ENCODE measurements around the gene WDR74. TPM values are rescaled to one million over a fixed set of nuclear protein-coding genes. Genes with fewer than 3 reads are reported as not detected.
"Not testable (repeated sequence)": the region's sequence is repeated elsewhere in the genome, so short reads cannot be mapped to it uniquely, and the experiment has no call there.

Gene WDR74
- total RNA-seq, 2 donors from 2014 or later: 90.4 to 136 TPM

- ATAC-seq: peak; percentile 83 to 86
- H3K27me3 Mint-ChIP-seq: no peaks in the 10 kb centered on the region
- peaks cover 22 to 24% of the 10 kb centered on the region in 2 donors for H3K4me1 Mint-ChIP-seq (ENCODE audit: low read depth in 2 of 2)
- H3K9me3 Mint-ChIP-seq: no peaks in the 10 kb centered on the region
- peak; percentile 90 for DNase-seq (ENCODE audit: low spot score)
- H3K4me3 Mint-ChIP-seq: no peak overlapping the region
- H3K27ac Mint-ChIP-seq: no peak overlapping the region
- H3K36me3 Mint-ChIP-seq: peaks cover 5% of the 10 kb centered on the region
These were observed 2.2 kb upstream of the WDR74 start for GRCh38 chr11:62841361-62842170.

GRCh38 chr11:62840721-62841360 lies 1.5 kb upstream of the WDR74 start:
- not testable (repeated sequence) for H3K36me3 Mint-ChIP-seq, H3K9me3 Mint-ChIP-seq

GRCh38 chr11:62835336-62835735 lies 4.1 kb downstream of the WDR74 start:
- no peak overlapping the region for H3K4me3 Mint-ChIP-seq

More at GRCh38 chr11:62840721-62841360, 1.5 kb upstream of the WDR74 start:
- H3K27me3 Mint-ChIP-seq, H3K4me3 Mint-ChIP-seq, H3K27ac Mint-ChIP-seq: not testable (repeated sequence)
- DNase-seq (ENCODE audit: low spot score) (peak; percentile 96), ATAC-seq (peak; percentile 60 to 68)
- H3K4me1 Mint-ChIP-seq (ENCODE audit: low read depth in 2 of 2): peaks cover 22 to 27% of the 10 kb centered on the region in 2 donors

GRCh38 chr11:62832336-62833234 lies 6.8 kb downstream of the WDR74 start, which contains the start of gene TEX54:
Gene TEX54 (minus strand): TSS chr11:62832841.
- no peak for DNase-seq (ENCODE audit: low spot score)
- H3K27ac Mint-ChIP-seq: peak within 1 kb of the TSS; percentile 94 to 95
- peak within 1 kb of the TSS; percentile 94 for H3K4me3 Mint-ChIP-seq
- H3K4me1 Mint-ChIP-seq (ENCODE audit: low read depth in 2 of 2): peaks cover 28 to 38% of the 10 kb centered on the region in 2 donors
- no peaks in the 10 kb centered on the region for H3K27me3 Mint-ChIP-seq
- H3K9me3 Mint-ChIP-seq: no peaks in the 10 kb centered on the region
- H3K36me3 Mint-ChIP-seq: peaks cover 8% of the 10 kb centered on the region
- peak in 1 of 2 donors; percentile 6 for ATAC-seq

More at GRCh38 chr11:62835336-62835735, 4.1 kb downstream of the WDR74 start:
- Mint-ChIP-seq H3K9me3 (no peaks in the 10 kb centered on the region), H3K36me3 (peaks cover 10% of the 10 kb centered on the region), H3K27me3 (no peaks in the 10 kb centered on the region), H3K4me1 (ENCODE audit: low read depth in 2 of 2) (peaks cover 43 to 46% of the 10 kb centered on the region in 2 donors), H3K27ac (no peak overlapping the region)
- ATAC-seq (no peak), DNase-seq (ENCODE audit: low spot score) (no peak)

- peak; percentile 99 for DNase-seq (ENCODE audit: low spot score)
- H3K27me3 Mint-ChIP-seq: no peaks in the 10 kb centered on the region
- ATAC-seq: peak; percentile 96 to 98
- peaks cover 24 to 40% of the 10 kb centered on the region in 2 donors for H3K4me1 Mint-ChIP-seq (ENCODE audit: low read depth in 2 of 2)
- no peaks in the 10 kb centered on the region for H3K9me3 Mint-ChIP-seq
- peak within 1 kb of the TSS; percentile 94 to 95 for H3K27ac Mint-ChIP-seq
- peak within 1 kb of the TSS; percentile 94 for H3K4me3 Mint-ChIP-seq
- H3K36me3 Mint-ChIP-seq: peaks cover 5% of the 10 kb centered on the region
These were observed 7.7 kb downstream of the WDR74 start, which contains the start of gene STX5 for GRCh38 chr11:62831520-62832335. Gene STX5 (minus strand): TSS chr11:62832051. CDS start chr11:62831243, 808 bp downstream.

- Mint-ChIP-seq H3K4me1 (ENCODE audit: low read depth in 2 of 2) (peaks cover 24 to 35% of the 10 kb centered on the region in 2 donors), H3K27me3 (no peaks in the 10 kb centered on the region), H3K27ac (peak overlapping the region; percentile 94 to 95), H3K4me3 (peak overlapping the region; percentile 94), H3K9me3 (no peaks in the 10 kb centered on the region), H3K36me3 (peaks cover 5% of the 10 kb centered on the region)
- ATAC-seq (no peak), DNase-seq (ENCODE audit: low spot score) (no peak)
These were observed 8.4 kb downstream of the WDR74 start for GRCh38 chr11:62830904-62831519.

- not testable (repeated sequence) for H3K4me3 Mint-ChIP-seq; ATAC-seq; H3K27ac Mint-ChIP-seq; H3K9me3 Mint-ChIP-seq; H3K27me3 Mint-ChIP-seq; DNase-seq (ENCODE audit: low spot score)
- Mint-ChIP-seq H3K4me1 (ENCODE audit: low read depth in 2 of 2) (peaks cover 17 to 29% of the 10 kb centered on the region in 2 donors), H3K36me3 (peaks cover 15% of the 10 kb centered on the region)
These were observed 11.3 kb downstream of the WDR74 start for GRCh38 chr11:62828130-62828529.

GRCh38 chr11:62823677-62824076 lies 15.7 kb downstream of the WDR74 start:
- no peak for DNase-seq (ENCODE audit: low spot score)
- Mint-ChIP-seq H3K9me3 (no peaks in the 10 kb centered on the region), H3K36me3 (peaks cover 31% of the 10 kb centered on the region)

GRCh38 chr11:62817129-62817528 lies 22.3 kb downstream of the WDR74 start:
- Mint-ChIP-seq H3K36me3 (peaks cover 11% of the 10 kb centered on the region), H3K27me3 (no peaks in the 10 kb centered on the region), H3K27ac (no peak overlapping the region), H3K4me3 (no peak overlapping the region), H3K9me3 (no peaks in the 10 kb centered on the region), H3K4me1 (ENCODE audit: low read depth in 2 of 2) (peaks cover 0 to 4% of the 10 kb centered on the region in 2 donors)
- ATAC-seq: no peak
- no peak for DNase-seq (ENCODE audit: low spot score)

More at GRCh38 chr11:62823677-62824076, 15.7 kb downstream of the WDR74 start:
- Mint-ChIP-seq H3K4me1 (ENCODE audit: low read depth in 2 of 2) (peaks cover 0 to 8% of the 10 kb centered on the region in 2 donors), H3K4me3 (no peak overlapping the region), H3K27ac (peak overlapping the region in 1 of 2 donors; percentile 79), H3K27me3 (no peaks in the 10 kb centered on the region)
- ATAC-seq: no peak

GRCh38 chr11:62816557-62816956 lies 22.8 kb downstream of the WDR74 start:
- H3K4me3 Mint-ChIP-seq: no peak overlapping the region

GRCh38 chr11:62811659-62812058 lies 27.7 kb downstream of the WDR74 start:
- H3K9me3 Mint-ChIP-seq: no peaks in the 10 kb centered on the region
- H3K27me3 Mint-ChIP-seq: no peaks in the 10 kb centered on the region
- peaks cover 1 to 5% of the 10 kb centered on the region in 2 donors for H3K4me1 Mint-ChIP-seq (ENCODE audit: low read depth in 2 of 2)
- ATAC-seq (no peak), DNase-seq (ENCODE audit: low spot score) (no peak)
- no peaks in the 10 kb centered on the region for H3K36me3 Mint-ChIP-seq
- peak overlapping the region in 1 of 2 donors; percentile 7 for H3K27ac Mint-ChIP-seq
- H3K4me3 Mint-ChIP-seq: no peak overlapping the region

More at GRCh38 chr11:62816557-62816956, 22.8 kb downstream of the WDR74 start:
- no peaks in the 10 kb centered on the region for H3K27me3 Mint-ChIP-seq
- H3K4me1 Mint-ChIP-seq (ENCODE audit: low read depth in 2 of 2): peaks cover 0 to 4% of the 10 kb centered on the region in 2 donors
- no peak overlapping the region for H3K27ac Mint-ChIP-seq
- no peak for ATAC-seq
- H3K9me3 Mint-ChIP-seq: no peaks in the 10 kb centered on the region
- peaks cover 11% of the 10 kb centered on the region for H3K36me3 Mint-ChIP-seq
- DNase-seq (ENCODE audit: low spot score): no peak

GRCh38 chr11:62810748-62811147 lies 28.6 kb downstream of the WDR74 start:
- Mint-ChIP-seq H3K27me3 (no peaks in the 10 kb centered on the region), H3K4me3 (no peak overlapping the region), H3K36me3 (no peaks in the 10 kb centered on the region), H3K4me1 (ENCODE audit: low read depth in 2 of 2) (peaks cover 7 to 13% of the 10 kb centered on the region in 2 donors), H3K27ac (peak overlapping the region in 1 of 2 donors; percentile 7), H3K9me3 (no peaks in the 10 kb centered on the region)
- DNase-seq (ENCODE audit: low spot score) (no peak), ATAC-seq (no peak)

Data from natural killer cell treated with Interleukin-12 subunit alpha and Interleukin-12 subunit beta and Interleukin-15 and Interleukin-18, amount 100 ng/mL, for 72 hours (primary cell).